Measurements from ENCODE around the gene ANKLE1.

DNA sequence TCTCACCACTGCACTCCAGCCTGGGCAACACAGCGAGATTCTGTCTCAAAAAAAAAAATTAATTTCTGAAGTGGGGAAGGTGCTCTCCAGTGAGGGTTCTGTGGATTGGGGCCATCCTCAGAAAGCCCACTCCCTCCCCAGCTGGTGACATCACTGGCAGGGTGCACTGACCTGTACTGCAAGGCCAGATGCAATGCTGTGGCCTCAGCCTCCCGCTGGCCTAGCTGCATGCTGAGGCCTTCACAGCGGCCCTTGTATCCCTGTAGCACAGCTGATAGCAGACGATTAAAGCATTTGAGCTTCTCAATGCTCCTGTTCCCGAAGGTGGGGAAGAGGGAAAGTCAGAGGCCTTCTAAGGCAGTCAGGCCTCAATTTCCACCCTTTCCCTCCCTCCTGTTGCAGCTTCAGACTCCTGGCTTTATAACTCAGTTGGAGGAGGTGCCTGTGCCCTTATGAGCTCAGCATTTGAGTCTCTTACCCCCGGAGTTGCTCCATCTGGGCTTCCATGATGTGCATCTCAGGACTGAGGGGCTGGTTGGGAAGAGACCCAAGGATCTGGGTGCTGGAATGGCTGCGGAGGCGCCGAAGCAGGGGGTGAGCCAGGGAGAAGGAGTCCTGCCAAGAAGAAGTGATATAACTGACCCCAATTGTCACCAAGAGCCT, 22.5 kb upstream of the ANKLE1 start:
- TF ChIP-seq EZH2phosphoT487 (IDR thresholded peaks at IDR 0.05; ENCODE audit: borderline replicate concordance) (no peak), CTCF (conservative IDR thresholded peaks at IDR 0.05; ENCODE audit: low read length) (no peak)
